Loucy (cell line): ENCODE results near the gene FOXL1.
"Not testable (repeated sequence)": the region's sequence is repeated elsewhere in the genome, so short reads cannot be mapped to it uniquely, and the experiment has no call there.

Experiments used
- H2AFZ ChIP-seq: fragments of 200-600 bp; sonication (generic); 2 replicates; pipeline ENCODE4 v1.6.0; 2016; ENCODE audit warnings: antibody characterized with exemption, mild to moderate bottlenecking, low read length, moderate library complexity
- H3F3A ChIP-seq: fragments of 200-600 bp; 2 replicates; pipeline ENCODE4 v1.6.0; 2016; ENCODE audit warnings: antibody characterized with exemption, low read depth, mild to moderate bottlenecking
- H3K27me3 ChIP-seq: fragments of 200-600 bp; sonication (generic); 2 replicates; pipeline ENCODE4 v1.6.1; 2014; ENCODE audit warnings: low read length, mild to moderate bottlenecking; ENCODE audit not compliant: insufficient read depth, poor library complexity, severe bottlenecking
- H3K36me3 ChIP-seq: fragments of 200-600 bp; sonication (generic); 2 replicates; pipeline ENCODE4 v1.6.1; 2016; ENCODE audit warnings: low read length; ENCODE audit not compliant: insufficient read depth
- H3K4me1 ChIP-seq: fragments of 200-600 bp; sonication (generic); 2 replicates; pipeline ENCODE4 v1.5.1; 2014; ENCODE audit warnings: low read length, mild to moderate bottlenecking; ENCODE audit not compliant: insufficient read depth, poor library complexity, severe bottlenecking
- H3K4me2 ChIP-seq: fragments of 200-600 bp; sonication (generic); 2 replicates; pipeline ENCODE4 v1.6.0; 2014; ENCODE audit warnings: antibody characterized with exemption, low read length, low read depth, mild to moderate bottlenecking; ENCODE audit not compliant: poor library complexity, severe bottlenecking
- H3K4me3 ChIP-seq: fragments of 200-600 bp; sonication (generic); 2 replicates; pipeline ENCODE4 v1.5.1; 2014; ENCODE audit warnings: low read length, mild to moderate bottlenecking, mixed read lengths; ENCODE audit not compliant: poor library complexity, severe bottlenecking
- H3K79me2 ChIP-seq: fragments of 200-600 bp; sonication (generic); 2 replicates; pipeline ENCODE4 v1.6.1; 2014; ENCODE audit warnings: low read length; ENCODE audit not compliant: insufficient read depth
- H3K9ac ChIP-seq: fragments of 200-600 bp; sonication (generic); 2 replicates; pipeline ENCODE4 v1.6.0; 2014; ENCODE audit warnings: mild to moderate bottlenecking, low read depth, low read length, moderate library complexity; ENCODE audit not compliant: poor library complexity, severe bottlenecking
- H3K9me2 ChIP-seq: fragments of 200-600 bp; sonication (generic); replicated peaks from 2 replicates; pipeline ENCODE4 v1.6.1; 2016; ENCODE audit warnings: low read depth, low read length, mixed read lengths
- H3K9me3 ChIP-seq: fragments of 200-600 bp; sonication (generic); 2 replicates; pipeline ENCODE4 v1.6.1; 2014; ENCODE audit warnings: mild to moderate bottlenecking, antibody characterized with exemption, low read length, low read depth; ENCODE audit not compliant: insufficient read depth
- H4K20me1 ChIP-seq: fragments of 200-600 bp; sonication (generic); 2 replicates; pipeline ENCODE4 v1.6.0; 2014; ENCODE audit warnings: antibody characterized with exemption, low read length, mild to moderate bottlenecking; ENCODE audit not compliant: insufficient read depth, poor library complexity, severe bottlenecking
- CTCF ChIP-seq: fragments of 200-600 bp; sonication (generic); conservative IDR thresholded peaks from 2 replicates; pipeline ENCODE4 v1.5.1; 2014; ENCODE audit warnings: mild to moderate bottlenecking, antibody characterized with exemption, low read length
- EZH2phosphoT487 ChIP-seq: fragments of 200-600 bp; IDR thresholded peaks from 2 replicates; pipeline ENCODE4 v1.6.1; 2018; ENCODE audit warnings: antibody characterized with exemption, mild to moderate bottlenecking, moderate library complexity, borderline replicate concordance

FOXL1 gene

GRCh38 chr16:86585821-86586611 is 7.7 kb downstream of the FOXL1 start:
- Histone ChIP-seq H3K36me3 (no peaks in the 10 kb centered on the region), H3K4me1 (no peaks in the 10 kb centered on the region), H3F3A (no peaks in the 10 kb centered on the region), H3K9ac (no peak overlapping the region), H3K79me2 (no peaks in the 10 kb centered on the region), H4K20me1 (no peaks in the 10 kb centered on the region), H3K9me2 (no peaks in the 10 kb centered on the region), H3K4me2 (no peak overlapping the region), H3K9me3 (no peaks in the 10 kb centered on the region), H2AFZ (no peak overlapping the region), H3K27me3 (no peaks in the 10 kb centered on the region), H3K4me3 (no peak overlapping the region)
- TF ChIP-seq EZH2phosphoT487 (no peak), CTCF (no peak)

GRCh38 chr16:86587487-86587886 is 9.1 kb downstream of the FOXL1 start:
- Histone ChIP-seq H4K20me1 (no peaks in the 10 kb centered on the region), H3K4me3 (no peak overlapping the region), H3K9me2 (no peaks in the 10 kb centered on the region), H3K4me2 (no peak overlapping the region), H3K36me3 (no peaks in the 10 kb centered on the region), H3K9me3 (no peaks in the 10 kb centered on the region), H3K4me1 (peaks cover 3% of the 10 kb centered on the region), H2AFZ (no peak overlapping the region), H3K27me3 (no peaks in the 10 kb centered on the region), H3K9ac (no peak overlapping the region), H3K79me2 (no peaks in the 10 kb centered on the region), H3F3A (no peaks in the 10 kb centered on the region)
- TF ChIP-seq CTCF (no peak), EZH2phosphoT487 (no peak)

DNA sequence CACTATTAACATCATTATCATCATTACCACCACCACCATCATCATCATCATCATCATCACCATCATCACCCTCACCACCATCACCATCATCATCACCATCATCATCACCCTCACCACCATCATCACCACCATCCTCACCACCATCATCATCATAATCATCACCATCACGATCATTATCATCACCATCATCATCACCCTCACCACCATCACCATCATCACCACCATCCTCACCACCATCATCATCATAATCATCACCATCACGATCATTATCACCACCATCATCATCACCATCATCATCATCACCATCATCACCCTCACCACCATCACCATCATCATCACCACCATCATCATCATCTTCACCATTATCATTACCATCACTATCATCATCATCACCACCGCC is 9.6 kb downstream of the FOXL1 start:
- H4K20me1 ChIP-seq, H2AFZ ChIP-seq, H3K9me3 ChIP-seq, H3K4me1 ChIP-seq, H3K9me2 ChIP-seq, H3K27me3 ChIP-seq, H3K4me3 ChIP-seq, H3F3A ChIP-seq, H3K79me2 ChIP-seq, H3K36me3 ChIP-seq, H3K9ac ChIP-seq, H3K4me2 ChIP-seq: not testable (repeated sequence)

- Histone ChIP-seq H3K4me2 (no peak overlapping the region), H3K9me2 (no peaks in the 10 kb centered on the region), H3K36me3 (no peaks in the 10 kb centered on the region), H3K9ac (no peak overlapping the region), H3K4me1 (peaks cover 19% of the 10 kb centered on the region), H3K27me3 (no peaks in the 10 kb centered on the region), H2AFZ (no peak overlapping the region), H3K9me3 (no peaks in the 10 kb centered on the region), H3F3A (no peaks in the 10 kb centered on the region), H4K20me1 (no peaks in the 10 kb centered on the region), H3K79me2 (no peaks in the 10 kb centered on the region), H3K4me3 (no peak overlapping the region)
- TF ChIP-seq EZH2phosphoT487 (no peak), CTCF (no peak)
Observed at GRCh38 chr16:86590501-86591144, 12.3 kb downstream of the FOXL1 start.
